GM23338 (cell line): ENCODE results near the gene KLC1. TPM values are rescaled to one million over a fixed set of nuclear protein-coding genes. Genes with fewer than 3 reads are reported as not detected.
A peak's percentile ranks its signal among the peaks of the same experiment; 100 is the strongest.

Experiments used
- ATAC-seq: fragments of 200-7000 bp; cut with Tn5 transposase; 3 replicates; pipeline ENCODE4 v1.9.1; 2020
- DNase-seq: peaks from one replicate; pipeline ENCODE4 v3.0.0-alpha.2; 2015; ENCODE audit warnings: low spot score
- H2AFZ ChIP-seq: fragments of 200-600 bp; sonication (generic); 2 replicates; pipeline ENCODE4 v1.8.0; 2016; ENCODE audit warnings: antibody characterized with exemption, mild to moderate bottlenecking, moderate library complexity
- H3F3A ChIP-seq: fragments of 200-600 bp; sonication (generic); replicated peaks from 2 replicates; pipeline ENCODE4 v1.8.0; 2017; ENCODE audit warnings: antibody characterized with exemption, mixed run types, low read depth
- H3K27ac ChIP-seq: fragments of 200-600 bp; sonication (generic); 2 replicates; pipeline ENCODE4 v1.6.1; 2016; ENCODE audit warnings: low read depth
- H3K27me3 ChIP-seq: fragments of 200-600 bp; sonication (generic); 2 replicates; pipeline ENCODE4 v1.8.0; 2016; ENCODE audit warnings: mild to moderate bottlenecking, mixed run types, moderate library complexity; ENCODE audit not compliant: insufficient read depth
- H3K36me3 ChIP-seq: fragments of 200-600 bp; sonication (generic); 2 replicates; pipeline ENCODE4 v1.8.0; 2016; ENCODE audit warnings: mild to moderate bottlenecking; ENCODE audit not compliant: insufficient read depth
- H3K4me1 ChIP-seq: fragments of 200-600 bp; sonication (generic); 2 replicates; pipeline ENCODE4 v1.8.0; 2016; ENCODE audit warnings: mild to moderate bottlenecking, moderate library complexity; ENCODE audit not compliant: insufficient read depth
- H3K4me2 ChIP-seq: fragments of 200-600 bp; sonication (generic); 2 replicates; pipeline ENCODE4 v1.7.1; 2017; ENCODE audit warnings: mixed run types
- H3K4me3 ChIP-seq: fragments of 200-600 bp; sonication (generic); 2 replicates; pipeline ENCODE4 v1.6.1; 2016; ENCODE audit warnings: mixed run types
- H3K79me2 ChIP-seq: fragments of 200-600 bp; sonication (generic); replicated peaks from 2 replicates; pipeline ENCODE4 v1.8.0; 2017; ENCODE audit warnings: mild to moderate bottlenecking; ENCODE audit not compliant: insufficient read depth
- H3K9me2 ChIP-seq: fragments of 200-600 bp; sonication (generic); 2 replicates; pipeline ENCODE4 v1.8.0; 2017; ENCODE audit not compliant: insufficient read depth
- H4K20me1 ChIP-seq: fragments of 200-600 bp; sonication (generic); replicated peaks from 2 replicates; pipeline ENCODE4 v1.8.0; 2017; ENCODE audit warnings: mild to moderate bottlenecking; ENCODE audit not compliant: insufficient read depth
- H3K27ac Mint-ChIP-seq: 2 replicates; pipeline ENCODE4 v1.8.0; 2020; ENCODE audit warnings: inconsistent platforms, mild to moderate bottlenecking, moderate library complexity, mixed read lengths
- H3K27me3 Mint-ChIP-seq: 3 replicates; pipeline ENCODE4 v1.8.0; 2022; ENCODE audit warnings: low read depth, mild to moderate bottlenecking, moderate library complexity, mixed read lengths, inconsistent platforms; ENCODE audit not compliant: insufficient read depth, poor library complexity
- H3K36me3 Mint-ChIP-seq: 3 replicates; pipeline ENCODE4 v1.8.0; 2021; ENCODE audit warnings: low read depth, mild to moderate bottlenecking, inconsistent platforms, moderate library complexity, mixed read lengths
- H3K4me1 Mint-ChIP-seq: 3 replicates; pipeline ENCODE4 v1.8.0; 2020; ENCODE audit warnings: mild to moderate bottlenecking, inconsistent platforms, mixed read lengths
- H3K4me3 Mint-ChIP-seq: 3 replicates; pipeline ENCODE4 v1.8.0; 2021; ENCODE audit warnings: moderate library complexity, mild to moderate bottlenecking, inconsistent platforms, mixed read lengths
- H3K9me3 Mint-ChIP-seq: 3 replicates; pipeline ENCODE4 v1.8.0; 2020; ENCODE audit warnings: moderate library complexity, mild to moderate bottlenecking, inconsistent platforms, mixed read lengths
- CREB1 ChIP-seq: fragments of 250-450 bp; sonication (Bioruptor Pico); IDR thresholded peaks from 2 replicates; pipeline ENCODE4 v1.5.0; 2020; ENCODE audit warnings: low read depth, mild to moderate bottlenecking, moderate library complexity
- CTCF ChIP-seq, 2 experiments: fragments of 200-600 bp in 1 of 2; sonication (generic) in 1 of 2; conservative IDR thresholded peaks; 2 replicates each; pipeline versions ENCODE4 v1.5.1 to v1.6.1; 2016 to 2017; ENCODE audit warnings: antibody characterized with exemption in 2 of 2, low read depth in 2 of 2, mild to moderate bottlenecking in 2 of 2, moderate library complexity in 1 of 2
- EZH2 ChIP-seq: fragments of 200-600 bp; sonication (generic); IDR thresholded peaks from one replicate; pipeline ENCODE4 v1.8.0; 2017; ENCODE audit warnings: antibody characterized with exemption, mild to moderate bottlenecking, low read depth; ENCODE audit not compliant: unreplicated experiment
- EZH2phosphoT487 ChIP-seq: fragments of 200-600 bp; sonication (generic); IDR thresholded peaks from one replicate; pipeline ENCODE4 v1.8.1; 2018; ENCODE audit warnings: antibody characterized with exemption; ENCODE audit not compliant: unreplicated experiment
- JUNB ChIP-seq: IDR thresholded peaks from one replicate; pipeline ENCODE4 v1.6.1; 2016; ENCODE audit warnings: antibody characterized with exemption; ENCODE audit not compliant: unreplicated experiment
- NANOG ChIP-seq: IDR thresholded peaks from 2 replicates; pipeline ENCODE4 v1.6.1; 2016; ENCODE audit warnings: antibody characterized with exemption, borderline replicate concordance
- POLR2AphosphoS5 ChIP-seq: IDR thresholded peaks from 2 replicates; pipeline ENCODE4 v1.6.1; 2016; ENCODE audit warnings: antibody characterized with exemption, low read depth
- STAT1 ChIP-seq: IDR thresholded peaks from one replicate; pipeline ENCODE4 v1.6.1; 2016; ENCODE audit warnings: antibody characterized with exemption; ENCODE audit not compliant: unreplicated experiment
- ZNF114 ChIP-seq: fragments of 250-450 bp; sonication (Bioruptor Pico); IDR thresholded peaks from 2 replicates; pipeline ENCODE4 v1.5.0; 2020; ENCODE audit warnings: mild to moderate bottlenecking, moderate library complexity
- ZNF462 ChIP-seq: fragments of 250-450 bp; sonication (Bioruptor Pico); IDR thresholded peaks from 2 replicates; pipeline ENCODE4 v1.5.0; 2020; ENCODE audit warnings: mild to moderate bottlenecking, moderate library complexity
- polyA plus RNA-seq: library from polyadenylated mRNA; unstranded; fragments of >200 nt; fragmentation: Nextera tagmentation; extraction: Ambion mirVana; gene quantifications from 2 replicates; pipeline ENCODE4 v1.2.1, GENCODE V29; 2016
- total RNA-seq: library from RNA; depleted of rRNA; stranded (reverse); fragments of >200 nt; shearing (Covaris generic); gene quantifications from 2 replicates; pipeline ENCODE4 v1.2.3, GENCODE V29; 2014
- TF ChIP-seq, protein P1 (sequence below): IDR thresholded peaks from one replicate; pipeline ENCODE4 v1.6.1; 2018; ENCODE audit warnings: antibody characterized with exemption; ENCODE audit not compliant: unreplicated experiment

KLC1 gene
- total and polyA plus RNA-seq, 2 experiments from 2014 or later: 165 to 308 TPM

GRCh38 chr14:103718572-103718971 is 89.6 kb downstream of the KLC1 start:
- no peak overlapping the region for H2AFZ ChIP-seq
- H3K27ac ChIP-seq: no peak overlapping the region
- H3K9me2 ChIP-seq: no peaks in the 10 kb centered on the region
- H3K4me1 ChIP-seq: peaks cover 3% of the 10 kb centered on the region; the same call in 1 of the 2 replicates
- peaks cover 18% of the 10 kb centered on the region for H3K4me1 Mint-ChIP-seq
- H3K4me2 ChIP-seq: no peak overlapping the region
- peaks cover 4% of the 10 kb centered on the region; the same call in 2 of the 3 replicates for H3K36me3 Mint-ChIP-seq
- H3K4me3 Mint-ChIP-seq: no peak overlapping the region
- ATAC-seq (no peak), DNase-seq (no peak)
- no peaks in the 10 kb centered on the region for H3K27me3 ChIP-seq
- TF ChIP-seq NANOG (no peak), POLR2AphosphoS5 (no peak), CREB1 (no peak)
- peaks cover 89% of the 10 kb centered on the region for H3K79me2 ChIP-seq
- H3K27ac Mint-ChIP-seq: peak overlapping the region; percentile 8; the same call in 1 of the 2 replicates
- H3K27me3 Mint-ChIP-seq: peaks cover 11% of the 10 kb centered on the region
- H4K20me1 ChIP-seq: peaks cover 13% of the 10 kb centered on the region
- H3K36me3 ChIP-seq: no peaks in the 10 kb centered on the region
- H3F3A ChIP-seq: 0 out of 2 replicates have a peak, but pooled peaks cover 4% of the 10 kb centered on the region
- H3K4me3 ChIP-seq: no peak overlapping the region
- H3K9me3 Mint-ChIP-seq: no peaks in the 10 kb centered on the region

DNA sequence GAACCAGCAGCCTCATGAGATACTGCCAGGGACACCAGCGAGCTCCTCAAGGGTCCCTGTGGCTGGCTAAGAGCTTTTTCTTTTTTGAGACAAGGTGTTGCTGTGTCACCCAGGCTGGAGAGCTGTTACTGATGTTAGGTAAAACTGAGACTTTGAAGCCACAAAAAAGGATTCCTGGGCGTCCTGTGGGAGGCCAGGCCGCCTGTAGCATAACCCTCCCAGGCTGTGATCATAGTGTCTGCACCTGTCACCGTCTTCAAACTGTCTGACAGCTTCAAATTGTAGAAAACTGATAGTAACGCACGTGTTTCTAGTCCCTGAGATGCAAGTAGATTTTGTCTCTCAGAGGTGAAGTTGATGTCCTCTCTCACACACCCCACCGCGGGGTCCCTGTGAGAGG is 90.7 kb downstream of the KLC1 start:
- Mint-ChIP-seq H3K4me1 (peaks cover 12% of the 10 kb centered on the region), H3K27me3 (peaks cover 6% of the 10 kb centered on the region), H3K9me3 (no peaks in the 10 kb centered on the region), H3K4me3 (no peak overlapping the region), H3K36me3 (peaks cover 4% of the 10 kb centered on the region; the same call in 1 of the 3 replicates), H3K27ac (no peak overlapping the region)
- H3K4me3 ChIP-seq: no peak overlapping the region
- no peak for ATAC-seq
- H3K4me1 ChIP-seq: no peaks in the 10 kb centered on the region; the same call in 1 of the 2 replicates
- H3K27ac ChIP-seq: no peak overlapping the region
- H2AFZ ChIP-seq: no peak overlapping the region
- no peaks in the 10 kb centered on the region for H3K27me3 ChIP-seq
- no peak for TF ChIP-seq ZNF462 (CRISPR knock-in tag)
- TF ChIP-seq CTCF (conservative IDR thresholded peaks at IDR 0.05; ENCODE audit: low read depth in 2 of 2): no peak
- TF ChIP-seq, protein P1, sequence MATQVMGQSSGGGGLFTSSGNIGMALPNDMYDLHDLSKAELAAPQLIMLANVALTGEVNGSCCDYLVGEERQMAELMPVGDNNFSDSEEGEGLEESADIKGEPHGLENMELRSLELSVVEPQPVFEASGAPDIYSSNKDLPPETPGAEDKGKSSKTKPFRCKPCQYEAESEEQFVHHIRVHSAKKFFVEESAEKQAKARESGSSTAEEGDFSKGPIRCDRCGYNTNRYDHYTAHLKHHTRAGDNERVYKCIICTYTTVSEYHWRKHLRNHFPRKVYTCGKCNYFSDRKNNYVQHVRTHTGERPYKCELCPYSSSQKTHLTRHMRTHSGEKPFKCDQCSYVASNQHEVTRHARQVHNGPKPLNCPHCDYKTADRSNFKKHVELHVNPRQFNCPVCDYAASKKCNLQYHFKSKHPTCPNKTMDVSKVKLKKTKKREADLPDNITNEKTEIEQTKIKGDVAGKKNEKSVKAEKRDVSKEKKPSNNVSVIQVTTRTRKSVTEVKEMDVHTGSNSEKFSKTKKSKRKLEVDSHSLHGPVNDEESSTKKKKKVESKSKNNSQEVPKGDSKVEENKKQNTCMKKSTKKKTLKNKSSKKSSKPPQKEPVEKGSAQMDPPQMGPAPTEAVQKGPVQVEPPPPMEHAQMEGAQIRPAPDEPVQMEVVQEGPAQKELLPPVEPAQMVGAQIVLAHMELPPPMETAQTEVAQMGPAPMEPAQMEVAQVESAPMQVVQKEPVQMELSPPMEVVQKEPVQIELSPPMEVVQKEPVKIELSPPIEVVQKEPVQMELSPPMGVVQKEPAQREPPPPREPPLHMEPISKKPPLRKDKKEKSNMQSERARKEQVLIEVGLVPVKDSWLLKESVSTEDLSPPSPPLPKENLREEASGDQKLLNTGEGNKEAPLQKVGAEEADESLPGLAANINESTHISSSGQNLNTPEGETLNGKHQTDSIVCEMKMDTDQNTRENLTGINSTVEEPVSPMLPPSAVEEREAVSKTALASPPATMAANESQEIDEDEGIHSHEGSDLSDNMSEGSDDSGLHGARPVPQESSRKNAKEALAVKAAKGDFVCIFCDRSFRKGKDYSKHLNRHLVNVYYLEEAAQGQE: no peak
- no peak for TF ChIP-seq STAT1
- TF ChIP-seq CREB1: no peak
- no peak for TF ChIP-seq ZNF114 (CRISPR knock-in tag)
- no peak for TF ChIP-seq JUNB
- TF ChIP-seq NANOG: no peak
- no peak for TF ChIP-seq EZH2
- TF ChIP-seq EZH2phosphoT487: no peak
- TF ChIP-seq POLR2AphosphoS5: no peak
- no peaks in the 10 kb centered on the region for H3K36me3 ChIP-seq
- DNase-seq: no peak
- H3F3A ChIP-seq: no peaks in the 10 kb centered on the region
- H3K4me2 ChIP-seq: no peak overlapping the region
- H3K9me2 ChIP-seq: no peaks in the 10 kb centered on the region
- peaks cover 79% of the 10 kb centered on the region for H3K79me2 ChIP-seq
- H4K20me1 ChIP-seq: peaks cover 12% of the 10 kb centered on the region; the same call in 1 of the 2 replicates
